ENCODE measurements around the gene ADGRG6. TPM values are rescaled to one million over a fixed set of nuclear protein-coding genes. Genes with fewer than 3 reads are reported as not detected.

The ADGRG6 gene
- total RNA-seq, 1 donor from 2014 or later = 3.6 TPM

GRCh38 chr6:142322066-142322465, 20.3 kb downstream of the ADGRG6 start:
- no peak for DNase-seq (ENCODE audit: low read depth in 2 of 2)

GRCh38 chr6:142322504-142323198, 20.8 kb downstream of the ADGRG6 start:
- DNase-seq (ENCODE audit: low read depth in 2 of 2) = no peak

GRCh38 chr6:142323377-142323776, 21.6 kb downstream of the ADGRG6 start:
- DNase-seq (ENCODE audit: low read depth in 2 of 2) = no peak

- DNase-seq (ENCODE audit: low read depth in 2 of 2) = no peak
These were observed 22.3 kb downstream of the ADGRG6 start for GRCh38 chr6:142324111-142324510.

GRCh38 chr6:142325111-142325510, 23.3 kb downstream of the ADGRG6 start:
- DNase-seq (ENCODE audit: low read depth in 2 of 2) = no peak

- DNase-seq (ENCODE audit: low read depth in 2 of 2) = peak in 1 of 2 donors; percentile 56
These were observed 24.7 kb downstream of the ADGRG6 start for GRCh38 chr6:142326540-142326939.

GRCh38 chr6:142328070-142328469, 26.3 kb downstream of the ADGRG6 start:
- DNase-seq (ENCODE audit: low read depth in 2 of 2) = no peak

- DNase-seq (ENCODE audit: low read depth in 2 of 2) = peak in 1 of 2 donors; percentile 20
These were observed 27.8 kb downstream of the ADGRG6 start for GRCh38 chr6:142329486-142330113.

- peak in 1 of 2 donors; percentile 86 for DNase-seq (ENCODE audit: low read depth in 2 of 2)
These were observed 29.3 kb downstream of the ADGRG6 start for GRCh38 chr6:142331075-142331551.

GRCh38 chr6:142331601-142332000, 29.8 kb downstream of the ADGRG6 start:
- DNase-seq (ENCODE audit: low read depth in 2 of 2) = peak; percentile 16 to 51

- DNase-seq (ENCODE audit: low read depth in 2 of 2) = peak in 1 of 2 donors; percentile 89
These were observed 30.7 kb downstream of the ADGRG6 start for GRCh38 chr6:142332393-142333098.

- DNase-seq (ENCODE audit: low read depth in 2 of 2) = peak in 1 of 2 donors; percentile 21
These were observed 31.6 kb downstream of the ADGRG6 start for GRCh38 chr6:142333431-142333830.

- DNase-seq (ENCODE audit: low read depth in 2 of 2) = peak in 1 of 2 donors; percentile 59
These were observed 32.5 kb downstream of the ADGRG6 start for GRCh38 chr6:142334294-142334693.

- DNase-seq (ENCODE audit: low read depth in 2 of 2) = no peak
These were observed 33.6 kb downstream of the ADGRG6 start for GRCh38 chr6:142335415-142335814.

GRCh38 chr6:142336183-142336582, 34.4 kb downstream of the ADGRG6 start:
- no peak for DNase-seq (ENCODE audit: low read depth in 2 of 2)

GRCh38 chr6:142336787-142337186, 35.0 kb downstream of the ADGRG6 start:
- no peak for DNase-seq (ENCODE audit: low read depth in 2 of 2)

- DNase-seq (ENCODE audit: low read depth in 2 of 2) = no peak
These were observed 37.3 kb downstream of the ADGRG6 start for GRCh38 chr6:142339113-142339512.

GRCh38 chr6:142339968-142340658, 38.3 kb downstream of the ADGRG6 start:
- DNase-seq (ENCODE audit: low read depth in 2 of 2) = no peak

GRCh38 chr6:142341855-142342330, 40.1 kb downstream of the ADGRG6 start:
- no peak for DNase-seq (ENCODE audit: low read depth in 2 of 2)

GRCh38 chr6:142342986-142343385, 41.2 kb downstream of the ADGRG6 start:
- DNase-seq (ENCODE audit: low read depth in 2 of 2) = no peak

GRCh38 chr6:142343938-142344337, 42.1 kb downstream of the ADGRG6 start:
- no peak for DNase-seq (ENCODE audit: low read depth in 2 of 2)

GRCh38 chr6:142345261-142345660, 43.5 kb downstream of the ADGRG6 start:
- no peak for DNase-seq (ENCODE audit: low read depth in 2 of 2)
